Testis (tissue), 2 donors: ENCODE data around the gene IGSF21.

Source experiments
- POLR2A ChIP-seq: fragments of 450-650 bp; IDR thresholded peaks from one replicate; pipeline ENCODE4 v1.6.1; 2017; ENCODE audit warnings: antibody characterized with exemption, mild to moderate bottlenecking, moderate library complexity
- TF ChIP-seq, protein P1 (sequence below), 3 experiments: fragments of 450-650 bp in 2 of 3; fragments of 200-600 bp in 1 of 3; sonication (generic) in 1 of 3; IDR thresholded peaks; one replicate each; pipeline ENCODE4 v1.5.1; 2016 to 2019; ENCODE audit warnings: antibody characterized with exemption in 3 of 3, mild to moderate bottlenecking in 2 of 3, moderate library complexity in 1 of 3

DNA sequence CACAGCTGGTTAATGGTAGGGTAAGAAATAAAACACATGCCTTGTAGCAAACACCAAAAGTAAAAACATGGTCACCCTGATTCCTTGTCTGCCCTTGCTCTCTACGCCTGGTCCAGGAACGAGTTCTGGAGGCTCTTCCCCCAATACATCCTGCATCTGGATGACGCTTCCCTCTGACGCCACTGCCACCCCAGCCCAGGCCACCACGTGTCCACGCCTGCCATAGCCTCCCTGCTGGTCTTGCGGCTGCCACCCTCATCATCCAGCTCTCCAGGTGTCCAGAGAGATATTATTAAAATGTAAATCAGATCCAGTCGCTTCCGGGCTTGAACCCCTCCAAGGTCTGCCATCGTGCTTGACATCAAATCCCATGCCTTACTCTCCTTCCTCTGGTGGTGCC is 39.3 kb downstream of the IGSF21 start:
- TF ChIP-seq, protein P1, sequence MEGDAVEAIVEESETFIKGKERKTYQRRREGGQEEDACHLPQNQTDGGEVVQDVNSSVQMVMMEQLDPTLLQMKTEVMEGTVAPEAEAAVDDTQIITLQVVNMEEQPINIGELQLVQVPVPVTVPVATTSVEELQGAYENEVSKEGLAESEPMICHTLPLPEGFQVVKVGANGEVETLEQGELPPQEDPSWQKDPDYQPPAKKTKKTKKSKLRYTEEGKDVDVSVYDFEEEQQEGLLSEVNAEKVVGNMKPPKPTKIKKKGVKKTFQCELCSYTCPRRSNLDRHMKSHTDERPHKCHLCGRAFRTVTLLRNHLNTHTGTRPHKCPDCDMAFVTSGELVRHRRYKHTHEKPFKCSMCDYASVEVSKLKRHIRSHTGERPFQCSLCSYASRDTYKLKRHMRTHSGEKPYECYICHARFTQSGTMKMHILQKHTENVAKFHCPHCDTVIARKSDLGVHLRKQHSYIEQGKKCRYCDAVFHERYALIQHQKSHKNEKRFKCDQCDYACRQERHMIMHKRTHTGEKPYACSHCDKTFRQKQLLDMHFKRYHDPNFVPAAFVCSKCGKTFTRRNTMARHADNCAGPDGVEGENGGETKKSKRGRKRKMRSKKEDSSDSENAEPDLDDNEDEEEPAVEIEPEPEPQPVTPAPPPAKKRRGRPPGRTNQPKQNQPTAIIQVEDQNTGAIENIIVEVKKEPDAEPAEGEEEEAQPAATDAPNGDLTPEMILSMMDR (IDR thresholded peaks at IDR 0.05) = no peak
- TF ChIP-seq POLR2A = no peak
